ENCODE measurements around the gene NPIPB2. TPM values are rescaled to one million over a fixed set of nuclear protein-coding genes. Genes with fewer than 3 reads are reported as not detected.
"Not testable (repeated sequence)": the region's sequence is repeated elsewhere in the genome, so short reads cannot be mapped to it uniquely, and the experiment has no call there.

The NPIPB2 gene
- total RNA-seq, 1 donor from 2014 or later, result 1.8 TPM

DNA sequence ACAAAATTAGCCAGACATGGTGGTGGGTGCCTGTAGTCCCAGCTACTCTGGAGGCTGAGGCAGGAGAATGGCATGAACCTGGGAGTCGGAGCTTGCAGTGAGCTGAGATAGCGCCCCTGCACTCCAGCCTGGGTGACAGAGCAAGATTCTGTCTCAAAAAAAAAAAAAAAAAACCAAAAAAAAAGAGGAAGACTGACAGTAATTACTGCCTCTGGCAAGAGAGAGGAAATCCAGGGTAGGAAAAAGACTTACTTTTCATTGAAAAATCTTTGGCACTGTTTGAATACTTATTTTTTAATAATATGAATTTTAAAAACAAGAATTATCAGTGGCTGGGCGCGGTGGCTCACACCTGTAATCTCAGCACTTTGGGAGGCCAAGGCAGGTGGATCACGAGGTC, 20.6 kb upstream of the NPIPB2 start:
- DNase-seq (ENCODE audit: low read depth in 2 of 2), result not testable (repeated sequence)

DNA sequence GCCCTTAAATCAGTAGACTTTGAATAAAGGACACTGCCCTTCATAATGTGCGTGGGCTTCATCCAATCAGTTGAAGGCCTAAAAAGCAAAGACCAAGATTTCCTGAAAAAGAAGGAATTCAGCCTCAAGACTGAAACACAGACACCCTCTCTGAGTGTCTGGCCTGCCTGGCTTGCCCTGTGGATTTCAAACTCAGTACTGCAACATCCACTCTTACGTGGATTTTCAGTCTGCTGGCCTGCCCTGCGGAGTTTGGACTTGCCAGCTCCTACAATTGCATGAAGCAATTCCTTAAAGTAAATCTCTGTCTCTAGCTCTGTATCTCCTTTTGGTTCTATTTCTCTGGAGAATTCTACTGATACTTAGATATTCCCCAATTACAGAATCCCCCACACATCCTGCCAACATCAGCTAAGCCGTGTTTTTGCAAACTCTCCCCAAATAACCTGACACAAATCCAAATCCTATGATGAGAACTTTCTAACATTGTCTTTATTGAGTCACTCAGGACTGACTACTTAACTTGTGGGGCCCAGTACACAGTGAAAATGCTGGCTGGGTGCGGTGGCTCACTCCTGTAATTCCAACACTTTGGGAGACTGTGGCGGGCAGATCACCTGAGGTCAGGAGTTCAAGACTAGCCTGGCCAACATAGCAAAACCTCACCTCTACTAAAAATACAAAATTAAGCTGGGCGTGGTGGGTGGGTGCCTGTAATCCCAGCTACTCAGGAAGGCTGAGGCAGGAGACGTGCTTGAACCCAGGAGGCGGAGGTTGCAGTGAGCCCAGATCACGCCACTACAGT, 15.9 kb upstream of the NPIPB2 start:
- no peak for DNase-seq (ENCODE audit: low read depth in 2 of 2)

DNA sequence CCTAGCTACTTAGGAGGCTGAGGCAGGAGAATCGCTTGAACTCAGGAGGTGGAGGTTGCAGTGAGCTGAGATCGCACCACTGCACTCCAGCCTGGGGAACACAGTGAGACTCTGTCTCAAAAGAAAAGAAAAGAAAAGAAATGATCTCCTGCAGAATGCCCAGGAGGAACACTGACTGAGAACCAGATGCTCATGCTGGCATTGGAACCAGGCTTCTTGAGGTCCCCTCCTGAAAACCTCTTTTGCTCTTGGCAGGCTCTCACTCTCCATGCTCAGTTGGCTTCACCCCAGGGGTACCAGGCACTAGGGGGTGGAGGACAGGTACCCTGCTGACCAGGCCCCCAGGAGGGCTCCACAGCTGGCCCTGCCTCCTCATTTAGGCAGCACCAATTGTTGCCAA, 14.7 kb upstream of the NPIPB2 start:
- no peak for DNase-seq (ENCODE audit: low read depth in 2 of 2)

DNA sequence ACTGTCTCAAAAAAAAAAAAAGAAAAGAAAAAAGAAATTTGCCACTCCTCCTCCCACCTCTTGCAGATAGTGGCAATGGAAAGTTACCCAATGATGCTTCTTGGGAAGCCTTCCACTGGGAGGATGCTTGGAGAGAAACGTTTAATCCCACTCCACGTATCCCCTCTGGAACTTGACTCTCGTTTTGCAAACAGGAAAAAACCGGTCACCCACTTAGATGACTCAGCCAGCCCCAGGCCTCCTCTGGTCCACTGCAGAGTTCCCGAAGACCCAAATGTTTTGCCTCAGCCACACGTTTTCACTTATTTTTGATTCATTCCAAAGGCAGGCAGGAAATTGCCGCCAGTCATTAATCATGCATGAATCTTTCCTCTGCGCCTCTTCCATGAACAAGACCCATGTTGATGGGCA, 13.9 kb upstream of the NPIPB2 start:
- peak in 1 of 2 donors; percentile 59 for DNase-seq (ENCODE audit: low read depth in 2 of 2)

DNA sequence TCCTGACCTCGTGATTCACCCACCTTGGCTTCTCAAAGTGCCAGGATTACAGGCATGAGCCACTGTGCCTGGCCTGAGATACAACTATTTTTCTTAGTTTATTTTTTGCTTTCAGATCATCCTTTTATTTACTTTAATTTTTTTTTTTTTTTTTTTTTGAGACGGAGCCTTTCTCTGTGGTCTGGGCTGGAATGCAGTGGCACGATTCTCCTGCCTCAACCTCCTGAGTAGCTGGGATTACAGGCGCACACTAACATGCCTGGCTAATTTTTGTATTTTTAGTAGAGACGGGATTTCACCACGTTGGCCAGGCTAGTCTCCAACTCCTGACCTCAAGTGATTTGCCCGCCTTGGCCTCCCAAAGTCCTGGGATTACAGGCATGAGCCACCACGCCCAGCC, 11.7 kb upstream of the NPIPB2 start:
- DNase-seq (ENCODE audit: low read depth in 2 of 2), result not testable (repeated sequence)

DNA sequence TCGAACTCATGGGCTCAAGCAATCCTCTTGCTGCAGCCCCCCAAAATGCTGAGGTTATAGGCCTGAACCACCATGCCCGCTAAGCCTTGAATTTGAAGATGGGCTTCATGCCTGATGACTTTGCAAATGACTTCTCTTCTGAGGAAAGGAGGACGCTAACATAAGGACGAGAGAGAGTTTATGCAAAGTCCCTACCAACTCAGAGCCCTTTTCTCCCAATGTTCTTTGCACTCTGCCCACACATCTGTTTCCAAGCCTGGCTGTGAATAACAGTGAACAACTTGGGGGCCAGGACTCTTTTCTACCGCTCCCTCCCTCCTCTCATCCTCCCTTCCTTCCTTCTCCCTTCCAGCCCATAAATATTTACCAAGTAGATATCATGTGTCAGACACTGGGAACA, 8.5 kb upstream of the NPIPB2 start:
- DNase-seq (ENCODE audit: low read depth in 2 of 2), result no peak

DNA sequence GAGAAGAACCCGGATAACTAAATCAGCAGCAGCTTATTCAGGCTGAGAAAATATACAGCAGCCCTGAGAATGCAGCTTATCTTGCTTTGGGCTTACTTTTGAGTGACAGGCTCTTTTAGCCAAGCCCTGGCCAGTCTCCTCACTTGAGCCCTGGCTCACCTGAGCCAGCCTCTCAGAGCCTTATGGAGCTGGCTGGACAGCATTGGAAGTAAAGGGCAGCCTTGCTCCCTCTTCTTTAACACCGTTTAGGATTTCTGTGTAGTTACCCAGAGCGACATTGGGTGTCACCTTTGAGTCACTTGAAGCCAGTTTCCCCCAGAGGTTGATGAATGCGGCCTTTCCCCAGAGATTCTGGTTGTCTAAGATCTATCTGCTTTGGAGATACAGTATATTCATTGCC, 7.7 kb upstream of the NPIPB2 start:
- DNase-seq (ENCODE audit: low read depth in 2 of 2), result peak; percentile 51 to 60

DNA sequence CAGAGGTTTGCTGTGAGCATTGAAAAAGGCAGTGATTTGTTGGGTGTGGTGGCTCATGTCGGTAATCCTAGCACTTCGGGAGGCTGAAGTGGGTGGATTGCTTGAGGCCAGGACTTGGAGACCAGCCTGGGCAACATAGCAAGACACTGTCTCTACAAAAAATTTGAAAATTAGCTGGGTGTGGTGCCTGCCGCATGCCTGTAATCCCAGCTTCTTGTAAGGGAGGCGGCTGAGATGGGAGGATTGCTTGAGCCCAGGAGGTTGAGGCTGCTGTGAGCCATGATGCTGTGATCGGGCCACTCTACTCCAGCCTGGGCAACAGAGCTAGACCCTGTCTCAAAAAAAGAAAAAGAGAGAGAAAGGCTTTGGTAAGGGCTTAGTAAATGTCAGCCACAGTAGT, 7.0 kb upstream of the NPIPB2 start:
- DNase-seq (ENCODE audit: low read depth in 2 of 2), result no peak

DNA sequence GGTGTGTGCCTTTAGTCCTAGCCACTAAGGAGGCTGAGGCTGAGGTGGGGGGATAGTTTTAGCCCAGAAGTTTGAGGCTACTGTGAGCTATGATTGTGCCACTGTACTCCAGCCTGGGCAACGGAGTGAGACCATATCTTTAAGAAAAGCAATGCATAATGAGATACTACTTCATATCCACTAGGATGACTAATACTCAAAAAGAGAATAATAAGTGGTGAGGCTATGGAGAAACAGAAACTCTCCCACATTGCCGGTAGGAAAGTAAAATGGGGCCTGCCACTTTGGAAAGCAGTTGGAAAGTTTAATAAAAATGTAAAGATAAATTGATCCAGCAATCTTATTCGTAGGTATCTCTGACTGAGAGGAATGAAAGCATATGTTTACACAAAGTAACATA, 4.6 kb upstream of the NPIPB2 start:
- DNase-seq (ENCODE audit: low read depth in 2 of 2), result no peak

DNA sequence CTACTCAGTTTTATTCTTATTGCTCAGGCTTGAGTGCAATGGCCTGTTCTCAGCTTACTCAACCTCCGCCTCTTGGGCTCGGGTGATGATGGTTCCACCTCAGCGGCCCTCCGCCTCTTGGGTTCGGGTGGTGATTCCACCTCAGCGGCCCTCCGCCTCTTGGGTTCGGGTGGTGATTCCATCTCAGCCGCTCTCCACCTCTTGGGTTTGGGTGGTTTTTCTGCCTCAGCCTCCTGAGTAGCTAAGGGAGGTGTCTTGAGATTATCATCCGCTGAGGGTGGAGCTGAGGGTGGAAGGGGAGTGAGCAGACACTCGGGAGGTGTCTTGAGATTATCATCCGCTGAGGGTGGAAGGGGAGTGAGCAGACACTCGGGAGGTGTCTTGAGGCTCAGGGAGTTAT, 14.5 kb downstream of the NPIPB2 start:
- DNase-seq (ENCODE audit: low read depth in 2 of 2), result not testable (repeated sequence)

DNA sequence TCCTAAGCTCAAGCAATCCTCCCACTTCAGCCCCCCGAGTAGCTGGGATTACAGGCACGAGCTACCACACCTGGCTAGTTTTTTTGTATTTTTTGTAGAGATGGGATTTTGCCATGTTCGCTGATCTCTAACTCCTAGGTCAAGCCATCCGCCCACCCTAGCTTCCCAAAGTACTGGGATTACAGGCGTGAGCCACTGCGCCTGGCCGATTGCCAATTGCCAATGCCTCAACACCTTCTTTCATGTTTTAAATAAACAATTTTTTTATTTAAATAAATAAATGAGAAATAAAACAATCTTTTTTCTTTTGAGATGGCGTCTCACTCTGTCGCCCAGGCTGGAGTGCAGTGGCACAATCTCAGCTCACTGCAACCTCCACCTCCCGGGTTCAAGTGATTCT, 17.8 kb downstream of the NPIPB2 start:
- not testable (repeated sequence) for DNase-seq (ENCODE audit: low read depth in 2 of 2)

DNA sequence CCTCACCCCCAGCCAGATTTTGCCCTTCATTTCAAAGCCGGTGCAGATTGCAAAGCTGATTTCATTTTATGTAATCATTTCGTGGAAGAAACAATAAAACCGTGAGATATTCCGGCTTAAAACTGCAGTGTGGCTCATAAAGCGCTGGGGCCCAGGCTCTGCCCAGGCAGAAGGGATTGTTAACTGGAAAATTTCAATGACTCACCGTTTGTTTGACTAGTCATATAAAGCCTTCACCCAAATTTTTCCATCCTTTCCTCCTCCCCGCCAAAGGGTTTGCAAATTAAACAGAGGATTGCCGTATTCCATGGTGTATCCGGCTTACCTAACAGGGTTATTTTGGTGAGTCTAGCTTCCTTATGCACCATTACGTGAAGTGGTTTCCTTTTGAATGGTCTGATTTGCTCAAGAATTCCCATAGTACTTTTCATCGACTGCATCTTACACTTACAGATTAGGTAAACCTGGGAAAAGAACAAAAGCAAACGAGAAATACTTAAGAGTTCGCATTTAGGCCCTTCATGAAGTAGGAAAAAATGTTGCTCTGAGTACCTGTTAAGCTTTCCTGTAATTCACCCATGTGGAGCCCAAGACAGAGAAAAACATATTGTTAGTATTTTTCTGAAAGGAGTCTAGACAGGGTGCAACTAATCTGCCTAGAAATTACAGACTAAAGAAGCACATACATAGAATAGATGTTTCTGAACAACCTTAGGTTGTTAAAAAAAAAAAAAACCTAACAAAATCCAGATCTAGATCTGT, 25.1 kb downstream of the NPIPB2 start:
- peak; percentile 51 to 74 for DNase-seq (ENCODE audit: low read depth in 2 of 2)

DNA sequence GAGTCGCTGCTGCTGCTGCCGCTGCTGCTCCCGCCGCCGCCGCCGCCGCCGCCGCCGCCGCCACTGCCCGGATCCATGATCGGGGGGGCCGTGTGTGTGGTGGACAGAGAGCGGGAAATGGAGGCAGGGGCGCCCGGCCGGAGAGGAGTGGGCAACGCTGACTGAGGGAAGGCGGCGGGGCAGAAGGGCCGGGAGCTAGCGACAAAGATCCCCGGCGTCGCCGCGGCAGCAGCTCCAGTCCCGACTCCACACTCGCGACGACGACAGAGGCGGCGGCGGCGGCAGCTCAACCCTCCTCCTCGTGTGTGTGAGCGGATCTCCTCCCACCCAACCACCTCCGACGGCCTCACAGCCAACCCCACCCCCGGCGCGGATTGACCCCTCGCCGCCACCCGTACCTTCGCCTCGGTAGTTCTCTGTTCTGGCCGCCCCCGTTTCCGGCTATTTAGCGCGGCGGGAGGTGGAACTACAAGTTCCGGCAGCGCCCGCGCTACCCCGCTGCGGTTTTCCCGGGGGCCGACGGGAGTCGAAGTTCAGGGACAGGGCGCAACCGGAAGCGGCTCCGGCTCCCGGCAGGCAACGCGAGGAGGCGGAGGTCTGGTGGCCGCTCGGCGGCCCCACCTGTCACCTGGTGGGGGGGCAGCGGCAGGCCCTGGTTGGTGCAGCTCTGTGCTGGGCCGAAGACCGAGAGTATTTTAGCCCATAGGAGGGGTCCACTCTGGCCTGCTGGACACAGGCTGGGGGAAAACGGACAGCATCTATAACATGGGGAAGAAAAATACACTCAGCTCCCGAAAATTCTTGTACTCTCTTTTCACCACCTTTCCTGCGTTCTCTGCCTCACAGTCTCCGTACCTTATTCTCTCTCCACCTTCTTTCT, 26.0 kb downstream of the NPIPB2 start, which contains the start of gene GSPT1:
GSPT1 (minus strand) TSS at position 313 of the 880 bp plus-strand sequence; CDS start at position 77, 236 bp downstream.
- peak; percentile 99 for DNase-seq (ENCODE audit: low read depth in 2 of 2)

DNA sequence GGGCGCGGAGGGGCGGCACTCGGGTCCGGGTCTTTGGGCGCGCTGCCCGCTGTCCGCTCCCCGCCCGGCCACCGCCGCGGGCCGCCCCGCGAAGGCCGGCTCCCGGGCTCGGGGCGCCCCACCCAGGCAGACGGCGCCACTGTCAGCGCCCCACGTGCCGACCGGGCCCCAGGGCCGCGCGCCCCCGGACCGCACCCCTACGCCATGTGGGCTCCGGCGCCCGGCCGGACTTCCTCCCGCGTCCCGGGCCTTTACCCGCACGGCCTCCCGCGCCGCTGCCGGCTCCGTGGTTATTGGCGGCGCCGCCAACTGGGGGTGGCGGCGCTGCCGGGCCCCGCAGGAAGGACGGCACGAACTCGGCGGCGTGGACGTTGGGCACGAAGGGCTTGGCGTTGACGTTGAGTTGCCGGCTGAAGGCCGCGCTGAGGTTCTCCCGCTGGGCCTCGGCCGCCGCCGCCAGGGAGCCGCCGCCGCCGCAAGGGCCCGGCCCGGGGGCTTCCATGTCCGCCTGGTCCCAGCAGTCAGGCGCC, 26.7 kb downstream of the NPIPB2 start:
- DNase-seq (ENCODE audit: low read depth in 2 of 2), result peak; percentile 43 to 52

DNA sequence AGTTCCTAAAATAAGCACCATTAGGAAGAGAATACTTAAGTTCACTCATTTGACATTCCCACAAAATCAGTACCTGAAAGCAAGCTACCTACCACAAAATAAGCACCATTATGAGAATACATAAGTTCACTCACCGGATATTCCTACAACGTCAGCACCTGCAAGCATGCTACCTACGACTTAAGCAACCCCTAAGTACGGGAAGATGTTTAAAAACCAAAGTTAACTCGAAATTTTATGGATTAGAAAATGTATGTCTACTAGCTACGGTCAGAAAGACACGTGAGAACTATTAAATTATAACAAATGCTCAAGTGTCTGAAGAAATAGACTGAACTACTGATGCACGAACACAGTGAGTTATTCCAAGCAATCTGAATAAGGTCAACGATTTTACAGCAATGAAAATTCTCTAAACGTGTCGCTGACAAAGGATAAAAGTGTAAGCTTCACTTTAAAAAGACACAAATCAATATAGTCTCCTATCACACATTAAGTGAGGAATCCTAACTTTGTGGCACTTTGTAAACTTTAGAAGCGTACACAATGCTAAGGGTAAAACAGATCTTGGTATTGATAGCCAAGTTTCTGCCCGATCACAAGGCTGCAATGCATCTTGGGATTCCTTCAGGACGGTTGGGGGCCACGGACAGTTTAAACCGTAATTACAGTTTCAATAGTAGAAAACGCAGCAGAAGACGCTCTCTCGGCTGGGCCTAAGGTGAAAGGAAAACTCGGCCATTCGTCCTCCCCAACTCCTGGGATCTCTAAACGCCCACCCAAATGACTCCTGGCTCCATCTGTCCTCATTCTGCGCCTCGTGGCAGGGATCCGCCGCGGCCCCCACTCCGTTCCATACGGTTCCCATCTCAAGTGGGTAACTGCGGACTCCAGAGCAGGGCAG, 27.4 kb downstream of the NPIPB2 start:
- DNase-seq (ENCODE audit: low read depth in 2 of 2), result peak; percentile 17 to 46

DNA sequence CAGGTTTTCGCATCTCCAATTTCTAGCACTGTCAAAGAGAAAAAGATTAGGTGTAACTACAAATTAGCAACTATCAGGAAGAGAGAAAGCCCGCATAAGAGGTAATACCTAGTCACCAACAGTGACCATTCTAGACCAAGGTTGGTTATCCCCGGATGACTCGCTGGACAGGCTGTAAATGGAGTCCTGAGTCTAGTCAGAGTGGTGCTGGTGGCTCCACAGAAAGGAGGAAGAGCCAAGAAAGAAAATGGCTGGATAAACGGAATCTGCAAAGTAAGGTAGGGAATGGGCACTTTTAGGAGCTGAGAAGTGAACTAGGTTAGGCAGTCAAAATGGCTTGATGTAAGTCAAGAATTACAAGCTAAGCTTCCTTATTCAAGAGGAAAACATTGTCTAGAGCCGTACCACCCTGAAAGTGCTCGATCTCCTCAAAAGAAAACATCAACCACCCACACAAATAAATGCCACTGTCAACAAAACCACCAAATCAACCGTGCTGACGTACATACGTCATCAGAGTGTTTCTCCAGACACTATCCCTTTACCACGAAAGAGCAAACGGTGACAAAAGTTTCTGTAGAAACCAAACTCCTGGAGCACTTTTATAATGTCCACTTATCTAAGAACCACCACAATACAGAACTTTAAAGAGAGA, 28.3 kb downstream of the NPIPB2 start:
- peak in 1 of 2 donors; percentile 43 for DNase-seq (ENCODE audit: low read depth in 2 of 2)

DNA sequence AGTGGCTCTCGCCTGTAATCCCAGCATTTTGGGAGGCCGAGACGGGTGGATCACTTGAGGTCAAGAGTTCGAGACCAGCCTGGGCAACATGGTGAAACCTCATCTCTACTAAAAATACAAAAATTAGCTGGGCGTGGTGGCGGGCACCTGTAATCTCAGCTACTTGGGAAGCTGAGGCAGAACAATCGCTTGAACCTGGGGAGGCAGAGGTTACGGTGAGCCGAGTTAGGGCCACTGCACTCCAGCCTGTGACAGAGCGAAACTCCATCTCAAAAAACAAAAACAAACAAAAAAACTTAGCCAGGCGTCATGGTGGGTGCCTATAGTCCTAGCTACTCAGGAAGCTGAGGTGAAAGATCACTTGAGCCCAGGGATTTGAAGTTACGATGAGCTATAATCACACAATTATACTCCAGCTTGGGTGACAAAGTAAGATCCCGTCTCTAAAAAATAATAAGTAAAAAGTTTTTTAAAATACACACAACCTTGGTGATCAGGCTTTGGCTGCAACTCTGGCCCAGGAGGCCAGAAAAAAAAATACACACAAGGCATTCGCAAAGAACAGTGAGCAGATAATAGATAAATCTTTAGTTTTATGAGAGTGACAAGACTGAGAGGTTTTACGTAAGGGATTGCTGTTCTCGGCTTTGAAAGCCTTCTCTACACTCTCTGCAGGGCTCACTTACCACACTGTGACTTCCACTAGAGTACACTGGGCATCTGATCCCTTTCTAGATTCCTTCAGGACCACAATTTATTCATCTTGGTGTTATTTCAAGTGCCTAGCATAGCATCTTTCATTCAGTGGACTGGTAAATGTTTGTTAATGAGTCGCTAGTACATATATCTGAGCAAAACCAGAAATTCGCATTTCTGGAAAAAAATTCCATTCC, 31.9 kb downstream of the NPIPB2 start:
- DNase-seq (ENCODE audit: low read depth in 2 of 2), result no peak

DNA sequence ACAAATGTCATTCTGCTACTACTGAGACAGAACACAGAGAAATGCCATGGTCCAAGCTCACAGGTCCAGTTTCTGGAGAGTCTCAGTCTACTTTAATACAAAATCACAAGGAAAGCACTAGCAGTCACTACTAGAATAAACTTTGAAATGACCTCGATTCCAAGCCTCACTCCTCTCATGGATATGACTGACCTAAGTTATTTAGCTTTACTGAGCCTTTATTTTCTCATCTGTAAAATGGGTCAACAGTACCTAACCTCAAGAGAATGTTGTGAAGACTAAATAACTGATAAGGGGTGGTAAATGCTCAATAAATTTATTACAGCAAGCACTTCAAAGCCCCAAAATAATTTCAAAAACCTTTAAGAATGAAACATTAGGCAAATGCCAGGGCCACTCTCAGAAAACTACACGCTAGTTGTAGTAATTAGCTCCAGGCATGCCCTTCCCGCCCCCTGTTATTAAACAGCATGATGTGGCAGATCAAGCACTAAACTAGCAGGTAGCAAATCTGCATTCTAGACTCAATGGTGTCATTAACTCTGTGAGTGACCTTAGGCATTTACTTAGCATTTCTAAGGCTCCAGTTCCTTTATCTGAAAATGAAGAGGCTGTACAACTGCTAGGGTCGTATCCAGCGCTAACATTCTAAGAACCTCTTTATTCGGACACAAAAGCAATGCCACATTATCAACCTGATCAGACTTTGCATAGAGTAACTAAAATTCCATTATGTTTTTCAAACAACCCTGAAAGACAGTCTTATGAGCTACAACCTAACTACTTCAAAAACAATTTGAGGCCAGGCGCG, 34.5 kb downstream of the NPIPB2 start:
- DNase-seq (ENCODE audit: low read depth in 2 of 2), result no peak

All from lung microvascular endothelial cell (primary cell).